Measurements from ENCODE around the gene GLT1D1.
A peak's percentile ranks its signal among the peaks of the same experiment; 100 is the strongest.

GLT1D1 gene

DNA sequence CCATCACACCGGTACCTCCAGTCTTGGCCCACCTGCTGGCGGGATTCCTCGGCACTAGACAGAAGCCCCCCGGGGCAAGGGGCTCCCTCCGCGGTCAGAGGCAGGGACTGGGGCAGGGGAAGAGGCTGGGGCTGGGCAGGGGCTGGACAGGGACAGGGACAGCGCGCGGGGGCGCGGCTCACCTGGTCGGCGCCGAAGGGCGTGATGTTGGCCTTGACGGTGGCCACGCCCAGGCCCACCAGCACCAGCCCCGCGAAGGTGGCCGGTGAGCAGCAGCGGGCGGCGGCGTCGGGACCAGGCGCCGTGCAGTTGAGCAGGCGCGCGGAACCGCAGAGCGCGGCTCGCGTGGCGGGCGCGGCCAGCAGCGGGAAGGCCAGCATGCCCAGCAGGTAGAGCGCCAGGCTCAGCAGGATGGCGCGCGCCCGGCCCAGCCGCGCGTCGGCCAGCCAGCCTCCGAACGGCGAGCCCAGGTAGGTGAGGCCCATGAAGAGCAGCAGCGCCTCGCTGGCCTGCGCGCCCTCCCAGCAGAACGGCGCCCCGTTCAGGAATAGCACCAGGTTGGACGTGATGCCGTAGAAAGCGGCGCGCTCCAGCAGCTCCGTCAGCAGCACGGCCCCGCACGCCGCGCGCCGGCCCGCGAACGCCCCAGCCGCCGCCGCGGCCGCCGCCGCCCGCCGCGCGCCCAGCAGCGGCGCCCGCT lies 29.9 kb upstream of the GLT1D1 start:
- TF ChIP-seq, protein P1, sequence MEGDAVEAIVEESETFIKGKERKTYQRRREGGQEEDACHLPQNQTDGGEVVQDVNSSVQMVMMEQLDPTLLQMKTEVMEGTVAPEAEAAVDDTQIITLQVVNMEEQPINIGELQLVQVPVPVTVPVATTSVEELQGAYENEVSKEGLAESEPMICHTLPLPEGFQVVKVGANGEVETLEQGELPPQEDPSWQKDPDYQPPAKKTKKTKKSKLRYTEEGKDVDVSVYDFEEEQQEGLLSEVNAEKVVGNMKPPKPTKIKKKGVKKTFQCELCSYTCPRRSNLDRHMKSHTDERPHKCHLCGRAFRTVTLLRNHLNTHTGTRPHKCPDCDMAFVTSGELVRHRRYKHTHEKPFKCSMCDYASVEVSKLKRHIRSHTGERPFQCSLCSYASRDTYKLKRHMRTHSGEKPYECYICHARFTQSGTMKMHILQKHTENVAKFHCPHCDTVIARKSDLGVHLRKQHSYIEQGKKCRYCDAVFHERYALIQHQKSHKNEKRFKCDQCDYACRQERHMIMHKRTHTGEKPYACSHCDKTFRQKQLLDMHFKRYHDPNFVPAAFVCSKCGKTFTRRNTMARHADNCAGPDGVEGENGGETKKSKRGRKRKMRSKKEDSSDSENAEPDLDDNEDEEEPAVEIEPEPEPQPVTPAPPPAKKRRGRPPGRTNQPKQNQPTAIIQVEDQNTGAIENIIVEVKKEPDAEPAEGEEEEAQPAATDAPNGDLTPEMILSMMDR (IDR thresholded peaks at IDR 0.05; ENCODE audit: control insufficient read depth, extremely low read depth, insufficient read depth) = no peak
- H3K4me3 ChIP-seq (ENCODE audit: low read depth, low read length) = peak overlapping the region; percentile 65
- no peak for DNase-seq (ENCODE audit: low read depth)

- peak; percentile 70 for DNase-seq (ENCODE audit: low read depth)
- H3K4me3 ChIP-seq (ENCODE audit: low read depth, low read length) = peak within 1 kb of the TSS; percentile 65
- TF ChIP-seq, protein P1 (IDR thresholded peaks at IDR 0.05; ENCODE audit: control insufficient read depth, extremely low read depth, insufficient read depth) = no peak
Measured at GRCh38 chr12:128823916-128824839, 29.1 kb upstream of the GLT1D1 start, which contains the start of gene SLC15A4. TSS of gene SLC15A4 (minus strand) at chr12:128823958. CDS start at chr12:128823943, 15 bp downstream.

DNA sequence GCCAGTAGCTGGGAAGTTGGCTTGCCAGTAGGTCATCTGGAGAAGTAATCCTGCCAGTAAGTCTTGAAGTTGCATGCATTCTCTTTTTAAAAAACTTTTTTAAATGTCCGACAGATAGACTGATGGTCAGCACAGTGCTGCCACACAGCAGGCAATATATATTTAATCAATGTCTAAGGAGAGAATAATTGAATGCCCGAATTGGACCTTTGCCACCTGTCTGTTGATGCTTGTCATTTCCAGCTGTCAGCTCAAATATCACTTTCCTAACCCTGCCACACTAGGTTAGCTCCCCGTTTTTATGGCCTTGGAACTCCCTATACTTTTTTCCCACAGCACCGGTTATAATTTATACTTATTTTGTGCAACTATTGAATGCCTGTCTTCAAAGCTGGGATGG lies 27.4 kb upstream of the GLT1D1 start:
- DNase-seq (ENCODE audit: low read depth) = no peak

GRCh38 chr12:128827724-128828123 lies 25.6 kb upstream of the GLT1D1 start:
- H3K4me3 ChIP-seq (ENCODE audit: low read depth, low read length) = no peak overlapping the region
- TF ChIP-seq, protein P1 (IDR thresholded peaks at IDR 0.05; ENCODE audit: control insufficient read depth, extremely low read depth, insufficient read depth) = no peak
- DNase-seq (ENCODE audit: low read depth) = no peak

More for the DNA sequence above, 27.4 kb upstream of the GLT1D1 start:
- TF ChIP-seq, protein P1 (IDR thresholded peaks at IDR 0.05; ENCODE audit: control insufficient read depth, extremely low read depth, insufficient read depth) = no peak
- no peak overlapping the region for H3K4me3 ChIP-seq (ENCODE audit: low read depth, low read length)

GRCh38 chr12:128829861-128830504 lies 23.3 kb upstream of the GLT1D1 start:
- TF ChIP-seq, protein P1 (IDR thresholded peaks at IDR 0.05; ENCODE audit: control insufficient read depth, extremely low read depth, insufficient read depth) = no peak
- no peak overlapping the region for H3K4me3 ChIP-seq (ENCODE audit: low read depth, low read length)
- no peak for DNase-seq (ENCODE audit: low read depth)

DNA sequence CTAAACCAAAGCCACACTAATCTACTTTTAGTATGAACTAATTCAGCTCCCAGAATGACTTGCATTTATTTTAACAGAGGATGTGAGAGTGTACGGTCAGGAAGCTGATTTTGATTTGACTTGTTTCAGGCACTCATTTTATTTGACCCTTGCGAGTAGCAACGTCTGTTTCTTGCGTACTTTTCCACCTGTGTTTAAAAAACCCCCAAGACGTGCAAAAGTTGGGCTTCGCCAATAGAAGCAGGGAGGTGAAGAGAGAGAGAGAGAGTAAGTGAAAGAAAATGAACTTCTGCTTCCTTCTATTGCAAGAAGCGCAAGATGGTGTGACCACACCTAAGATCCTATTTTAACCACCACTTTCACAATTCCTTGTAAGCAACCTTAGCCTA lies 22.8 kb upstream of the GLT1D1 start:
- no peak overlapping the region for H3K4me3 ChIP-seq (ENCODE audit: low read depth, low read length)
- DNase-seq (ENCODE audit: low read depth) = no peak
- TF ChIP-seq, protein P1 (IDR thresholded peaks at IDR 0.05; ENCODE audit: control insufficient read depth, extremely low read depth, insufficient read depth) = no peak

All from LNCaP clone FGC (cell line).